Stimulated activated CD4-positive, alpha-beta T cell treated with anti-CD3 and anti-CD28 coated beads, Interleukin-4, amount 100 ng/mL, for 1 hour (primary cell): ENCODE measurements around the gene HYAL3.
"Not testable (repeated sequence)": the region's sequence is repeated elsewhere in the genome, so short reads cannot be mapped to it uniquely, and the experiment has no call there.

Experiments
- DNase-seq: peaks from one replicate; pipeline ENCODE4 v3.0.0-alpha.2; 2020

Gene HYAL3

DNA sequence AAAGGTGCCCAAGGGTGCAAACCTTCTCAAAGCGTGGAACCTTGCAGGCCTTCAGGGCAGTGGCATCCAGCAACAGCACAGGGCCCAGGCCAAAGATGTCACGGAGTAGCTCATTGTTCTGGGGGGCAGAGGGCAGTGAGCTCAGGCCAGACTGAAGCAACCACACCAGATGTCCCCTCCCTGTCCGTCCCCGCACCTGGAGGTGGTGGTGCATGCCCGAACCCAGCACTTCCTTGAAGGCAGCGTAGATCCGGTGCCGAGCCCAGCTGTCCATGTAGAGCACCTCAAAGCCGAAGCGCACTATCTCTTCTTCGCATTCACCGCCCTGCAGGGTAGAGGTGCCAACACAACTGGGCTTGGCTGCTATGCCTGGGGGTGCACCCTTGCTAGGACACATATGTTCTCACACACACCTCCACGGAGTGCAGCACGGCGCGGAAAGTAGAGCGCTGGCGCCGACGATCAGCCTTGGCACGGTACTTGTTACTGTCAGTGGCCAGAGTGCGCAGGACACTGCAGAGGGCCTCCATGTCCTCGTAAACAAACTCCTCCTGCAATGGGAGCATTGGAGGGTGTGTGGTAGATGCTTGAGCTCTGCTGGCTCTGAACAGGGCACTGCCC is 10.7 kb downstream of the HYAL3 start:
- DNase-seq: no peak

DNA sequence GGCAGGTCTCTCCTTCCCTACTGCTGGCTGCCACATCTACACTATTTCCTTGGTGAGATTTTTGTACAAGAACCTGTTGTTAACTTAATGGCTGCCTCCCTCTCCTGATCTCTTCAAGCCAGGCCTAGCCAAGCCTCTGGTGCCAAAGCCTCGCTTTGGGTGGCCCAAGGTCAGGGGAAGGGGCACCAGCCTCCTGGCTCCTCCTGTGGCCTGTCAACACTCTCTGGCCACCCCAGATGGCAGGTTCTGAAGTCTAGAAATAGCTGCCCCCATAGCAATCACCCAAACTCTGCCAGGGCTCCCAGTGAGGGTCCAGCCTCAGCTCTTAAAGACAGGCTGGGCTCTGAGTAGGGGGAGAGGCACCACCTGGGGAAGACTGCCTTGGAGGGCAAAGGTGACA is 11.9 kb downstream of the HYAL3 start:
- no peak for DNase-seq

DNA sequence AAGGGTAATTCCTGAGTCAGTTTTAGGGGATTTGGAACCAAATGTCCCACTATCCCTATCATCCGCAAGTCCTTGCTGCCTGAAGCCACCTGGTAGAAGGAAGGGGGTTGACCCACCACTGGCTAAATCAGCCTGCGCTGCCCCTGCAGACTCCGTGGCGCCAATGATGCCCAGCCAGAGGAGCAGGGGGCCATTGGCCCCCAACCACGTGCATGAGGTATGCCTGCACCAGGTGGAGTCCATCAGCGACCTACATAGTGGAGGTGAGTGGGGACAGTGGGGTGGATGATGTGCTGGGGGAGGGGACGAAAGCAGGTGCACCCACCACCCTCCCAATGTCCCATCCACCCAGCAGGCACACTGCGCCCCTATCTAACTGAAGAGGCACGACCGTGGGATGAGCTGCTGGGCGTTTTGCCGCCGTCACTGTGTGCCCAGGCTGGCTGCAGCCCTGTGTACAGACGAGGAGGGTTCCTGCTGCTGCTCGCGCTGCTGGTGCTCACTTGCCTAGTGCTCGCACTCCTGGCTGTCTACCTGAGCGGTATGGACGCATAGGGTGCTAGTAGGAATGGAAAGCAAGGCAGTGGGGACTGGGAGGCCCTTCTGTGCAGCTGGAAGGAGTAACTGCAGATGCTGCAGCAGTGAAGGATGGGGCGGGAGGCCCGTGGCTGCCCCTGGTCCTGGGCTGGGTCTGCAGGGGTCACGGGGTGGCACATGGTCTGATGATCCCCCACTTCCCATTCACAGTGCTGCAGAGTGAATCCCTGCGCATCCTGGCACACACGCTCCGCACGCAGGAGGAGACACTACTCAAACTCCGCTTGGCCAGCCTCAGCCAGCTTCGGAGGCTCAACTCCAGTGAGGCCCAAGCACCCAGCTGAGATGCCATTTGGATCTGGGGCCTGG is 12.6 kb downstream of the HYAL3 start:
- DNase-seq: no peak

DNA sequence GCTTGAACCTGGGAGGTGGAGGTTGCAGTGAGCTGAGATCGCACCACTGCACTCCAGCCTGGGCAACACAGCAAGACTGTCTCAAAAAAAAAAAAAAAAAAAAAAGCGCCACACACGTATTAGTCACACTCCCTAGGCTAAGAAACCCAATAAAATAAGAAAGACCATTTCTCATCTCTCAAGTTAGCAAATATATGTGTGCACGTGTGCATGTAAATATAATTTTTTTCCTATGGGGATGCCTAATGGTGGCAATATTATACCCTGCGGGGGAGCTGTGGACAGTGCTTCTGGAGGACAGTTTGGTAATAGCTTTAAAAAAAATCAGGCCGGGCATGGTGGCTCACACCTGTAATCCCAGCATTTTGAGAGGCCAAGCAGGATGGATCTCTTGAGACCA is 15.1 kb downstream of the HYAL3 start:
- not testable (repeated sequence) for DNase-seq

DNA sequence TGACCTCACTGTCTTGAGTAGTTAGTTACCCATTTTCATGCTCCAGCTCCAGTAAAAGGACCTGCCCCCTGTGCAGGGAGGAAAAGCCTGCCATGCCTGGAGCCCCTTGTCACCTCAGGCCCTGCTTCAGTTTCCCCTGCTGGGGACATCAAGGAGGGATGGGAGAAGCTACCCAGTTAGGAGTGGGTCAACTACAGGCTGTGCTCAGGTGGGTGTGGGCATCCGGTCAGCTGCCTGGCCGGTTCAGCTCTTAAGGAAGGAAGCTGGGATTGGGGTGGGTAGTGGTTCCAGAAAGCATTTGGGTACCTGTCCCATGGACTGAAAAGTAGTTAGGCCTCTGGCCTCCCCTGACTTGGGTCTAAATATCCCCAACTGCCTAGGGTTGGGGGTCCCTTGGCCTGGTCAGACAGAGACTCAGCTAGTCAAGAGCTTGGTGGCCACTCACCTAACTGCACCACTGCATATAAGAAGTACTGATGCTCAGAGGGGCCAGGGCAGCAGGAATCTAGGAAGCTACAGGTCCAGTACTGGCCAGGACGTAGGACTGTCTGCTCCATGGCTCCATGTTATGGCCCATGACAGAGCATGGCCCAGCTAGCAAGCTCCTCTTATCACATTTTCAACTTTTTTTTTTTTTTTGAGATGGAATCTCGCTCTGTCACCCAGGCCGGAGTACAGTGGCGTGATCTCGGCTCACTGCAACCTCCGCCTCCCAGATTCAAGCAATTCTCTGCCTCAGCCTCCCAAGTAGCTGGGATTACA is 19.8 kb downstream of the HYAL3 start:
- DNase-seq: no peak

DNA sequence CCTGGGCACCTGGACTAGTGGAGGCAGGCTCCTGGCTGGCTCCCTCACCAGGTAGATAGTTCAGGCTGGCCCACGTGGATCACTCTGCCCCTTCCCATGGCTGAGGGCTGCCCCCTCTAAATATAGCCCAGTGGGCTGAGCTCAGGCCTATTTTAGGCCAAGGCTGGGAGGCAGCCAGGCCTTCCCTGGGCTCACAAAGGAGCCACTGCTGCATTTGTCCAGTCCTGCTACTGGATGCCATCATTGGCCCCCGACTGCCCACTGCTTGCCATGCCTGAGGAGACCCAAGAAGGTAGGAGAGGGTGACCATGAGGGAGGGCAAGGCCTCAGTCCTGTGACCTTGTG is 20.4 kb downstream of the HYAL3 start, which contains the start of gene LSMEM2:
TSS of gene LSMEM2 (plus strand) at position 208 of the 345 bp plus-strand sequence. CDS start at position 235, 27 bp downstream.
- no peak for DNase-seq

DNA sequence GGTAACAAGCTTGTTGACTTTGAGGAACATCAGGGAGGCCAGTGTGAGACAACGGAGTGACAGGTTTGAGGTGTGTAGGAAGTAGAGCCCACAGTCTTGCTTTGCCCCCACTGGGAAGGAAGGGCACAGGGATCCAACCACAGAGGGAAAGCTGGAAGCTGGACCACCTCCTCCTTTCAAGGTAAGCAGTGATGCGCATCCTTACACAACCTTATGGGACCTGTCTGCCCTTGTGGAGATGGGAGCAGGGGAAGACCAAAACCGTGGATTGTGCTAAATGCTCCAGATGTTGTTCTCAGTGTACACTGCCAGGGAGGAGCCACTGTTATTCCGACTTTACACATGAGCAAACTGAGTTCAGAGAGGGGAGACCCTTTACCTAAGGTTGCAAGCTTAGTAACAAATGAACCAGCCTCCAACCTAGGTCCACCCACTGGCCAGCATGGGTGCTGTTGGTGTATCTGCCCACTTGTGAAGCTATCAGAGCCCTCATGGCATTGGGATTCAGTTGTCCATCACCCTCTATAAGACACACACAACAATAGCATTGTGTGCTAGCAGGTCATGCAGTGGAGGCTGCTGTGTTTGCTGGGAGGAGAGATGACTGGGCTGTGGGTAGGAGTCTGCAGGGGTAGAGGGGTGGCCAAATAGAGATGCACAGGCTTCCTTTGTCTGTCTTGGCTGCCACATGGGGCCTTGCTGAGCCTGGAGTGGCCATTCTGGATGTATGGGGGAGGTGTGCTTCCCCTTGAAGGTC is 20.9 kb downstream of the HYAL3 start:
- no peak for DNase-seq

DNA sequence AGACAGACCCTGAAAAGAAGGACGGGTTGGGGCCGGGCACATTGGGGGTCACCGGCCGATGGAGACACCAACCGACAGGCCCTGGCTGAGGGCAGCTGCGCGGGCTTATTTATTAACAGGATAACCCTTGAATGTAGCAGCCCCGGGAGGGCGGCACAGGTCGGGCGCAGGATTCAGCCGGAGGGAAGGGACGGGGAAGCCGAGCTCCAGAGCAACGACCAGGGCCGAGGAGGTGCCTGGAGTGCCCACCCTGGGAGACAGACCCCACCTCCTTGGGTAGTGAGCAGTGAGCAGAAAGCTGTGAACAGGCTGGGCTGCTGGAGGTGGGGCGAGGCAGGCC is 22.5 kb downstream of the HYAL3 start:
- DNase-seq: no peak

DNA sequence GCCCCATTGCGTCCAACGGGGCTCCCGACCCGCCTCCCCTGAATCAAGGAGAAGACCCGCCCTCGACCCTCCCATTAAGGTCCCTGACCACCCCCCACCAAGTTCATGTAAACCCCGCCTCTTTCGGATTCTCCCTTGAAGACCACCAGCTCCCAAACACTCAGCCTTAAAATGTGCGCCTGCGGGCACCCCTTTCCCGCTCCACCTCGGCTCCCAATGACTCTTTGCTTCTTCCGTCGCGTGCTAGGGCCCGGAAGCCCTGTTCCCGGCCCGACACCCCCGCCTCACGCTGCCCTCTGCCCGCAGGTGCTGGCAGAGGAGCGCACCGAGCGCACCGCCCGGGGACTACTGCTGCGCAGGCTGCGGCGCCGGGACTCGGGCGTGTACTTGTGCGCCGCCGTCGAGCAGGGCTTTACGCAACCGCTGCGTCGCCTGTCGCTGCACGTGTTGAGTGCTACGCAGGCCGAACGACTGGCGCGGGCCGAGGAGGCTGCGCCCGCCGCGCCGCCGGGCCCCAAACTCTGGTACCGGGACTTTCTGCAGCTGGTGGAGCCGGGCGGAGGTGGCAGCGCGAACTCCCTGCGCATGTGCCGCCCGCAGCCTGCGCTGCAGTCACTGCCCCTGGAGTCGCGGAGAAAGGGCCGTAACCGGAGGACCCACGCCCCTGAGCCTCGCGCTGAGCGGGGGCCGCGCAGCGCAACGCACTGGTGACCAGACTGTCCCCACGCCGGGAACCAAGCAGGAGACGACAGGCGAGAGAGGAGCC is 23.0 kb downstream of the HYAL3 start:
- peak; percentile 46 for DNase-seq

DNA sequence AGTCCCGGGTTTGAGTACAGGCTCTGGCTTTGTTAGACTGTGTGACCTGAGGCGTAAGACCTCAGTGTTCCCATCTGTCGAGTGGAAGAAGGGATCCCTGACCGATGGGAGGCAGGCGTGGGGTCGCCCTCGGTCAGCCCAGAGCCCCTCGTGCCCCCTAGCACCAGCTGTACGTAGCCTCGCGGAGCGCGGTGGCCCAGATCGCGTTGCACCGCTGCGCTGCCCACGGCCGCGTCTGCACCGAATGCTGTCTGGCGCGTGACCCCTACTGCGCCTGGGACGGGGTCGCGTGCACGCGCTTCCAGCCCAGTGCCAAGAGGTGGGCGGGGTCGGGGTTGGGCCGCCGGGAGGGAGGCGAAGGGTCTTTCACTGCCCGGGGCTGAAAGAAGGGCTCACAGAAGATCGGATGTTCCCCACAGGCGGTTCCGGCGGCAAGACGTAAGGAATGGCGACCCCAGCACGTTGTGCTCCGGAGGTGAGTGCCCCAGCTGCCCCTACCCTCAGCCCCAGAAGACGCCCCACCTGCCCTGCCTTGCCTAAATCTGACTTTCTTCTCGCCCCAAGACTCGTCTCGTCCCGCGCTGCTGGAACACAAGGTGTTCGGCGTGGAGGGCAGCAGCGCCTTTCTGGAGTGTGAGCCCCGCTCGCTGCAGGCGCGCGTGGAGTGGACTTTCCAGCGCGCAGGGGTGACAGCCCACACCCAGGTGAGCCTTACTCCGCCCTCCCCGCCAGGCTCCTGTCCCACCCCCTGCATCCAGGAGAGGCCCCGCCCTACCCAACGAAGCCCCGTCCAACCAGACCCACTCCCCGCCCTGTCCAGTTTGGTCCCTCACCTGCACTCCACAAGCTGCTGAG is 23.8 kb downstream of the HYAL3 start:
- DNase-seq: no peak

DNA sequence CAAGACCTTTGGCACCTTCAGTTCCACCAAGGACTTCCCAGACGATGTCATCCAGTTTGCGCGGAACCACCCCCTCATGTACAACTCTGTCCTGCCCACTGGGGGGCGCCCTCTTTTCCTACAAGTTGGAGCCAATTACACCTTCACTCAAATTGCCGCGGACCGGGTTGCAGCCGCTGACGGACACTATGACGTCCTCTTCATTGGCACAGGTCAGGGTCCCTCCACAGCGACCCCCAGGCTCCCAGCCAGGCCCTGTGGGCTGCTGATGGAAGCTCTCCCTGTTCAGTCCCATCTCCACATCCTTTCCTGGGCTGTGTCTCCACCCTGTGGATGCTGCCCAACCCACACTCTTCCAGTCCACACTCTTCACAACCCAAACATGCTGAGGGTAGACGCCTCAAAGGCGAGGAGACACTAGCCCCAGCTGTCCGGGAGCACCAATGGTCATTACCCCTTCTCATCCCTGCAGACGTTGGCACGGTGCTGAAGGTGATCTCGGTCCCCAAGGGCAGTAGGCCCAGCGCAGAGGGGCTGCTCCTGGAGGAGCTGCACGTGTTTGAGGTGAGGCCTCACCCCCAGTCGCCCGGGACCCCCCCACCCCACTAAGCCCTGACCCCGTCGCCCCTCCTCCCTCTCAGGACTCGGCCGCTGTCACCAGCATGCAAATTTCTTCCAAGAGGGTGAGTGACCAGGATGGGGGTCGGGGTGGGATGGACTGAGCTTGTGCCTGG is 24.7 kb downstream of the HYAL3 start:
- peak; percentile 78 for DNase-seq

DNA sequence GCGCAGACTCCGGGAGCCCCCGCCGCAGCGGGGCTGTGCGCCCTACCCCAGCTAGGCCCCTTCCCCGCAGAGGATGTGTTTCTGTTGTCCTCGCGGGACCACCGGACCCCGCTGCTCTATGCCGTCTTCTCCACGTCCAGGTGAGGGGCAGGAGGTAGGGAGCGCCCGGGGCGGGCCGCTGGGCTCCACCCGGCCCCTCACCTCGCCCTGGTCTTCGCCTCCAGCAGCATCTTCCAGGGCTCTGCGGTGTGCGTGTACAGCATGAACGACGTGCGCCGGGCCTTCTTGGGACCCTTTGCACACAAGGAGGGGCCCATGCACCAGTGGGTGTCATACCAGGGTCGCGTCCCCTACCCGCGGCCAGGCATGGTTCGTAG is 25.5 kb downstream of the HYAL3 start:
- DNase-seq: no peak

DNA sequence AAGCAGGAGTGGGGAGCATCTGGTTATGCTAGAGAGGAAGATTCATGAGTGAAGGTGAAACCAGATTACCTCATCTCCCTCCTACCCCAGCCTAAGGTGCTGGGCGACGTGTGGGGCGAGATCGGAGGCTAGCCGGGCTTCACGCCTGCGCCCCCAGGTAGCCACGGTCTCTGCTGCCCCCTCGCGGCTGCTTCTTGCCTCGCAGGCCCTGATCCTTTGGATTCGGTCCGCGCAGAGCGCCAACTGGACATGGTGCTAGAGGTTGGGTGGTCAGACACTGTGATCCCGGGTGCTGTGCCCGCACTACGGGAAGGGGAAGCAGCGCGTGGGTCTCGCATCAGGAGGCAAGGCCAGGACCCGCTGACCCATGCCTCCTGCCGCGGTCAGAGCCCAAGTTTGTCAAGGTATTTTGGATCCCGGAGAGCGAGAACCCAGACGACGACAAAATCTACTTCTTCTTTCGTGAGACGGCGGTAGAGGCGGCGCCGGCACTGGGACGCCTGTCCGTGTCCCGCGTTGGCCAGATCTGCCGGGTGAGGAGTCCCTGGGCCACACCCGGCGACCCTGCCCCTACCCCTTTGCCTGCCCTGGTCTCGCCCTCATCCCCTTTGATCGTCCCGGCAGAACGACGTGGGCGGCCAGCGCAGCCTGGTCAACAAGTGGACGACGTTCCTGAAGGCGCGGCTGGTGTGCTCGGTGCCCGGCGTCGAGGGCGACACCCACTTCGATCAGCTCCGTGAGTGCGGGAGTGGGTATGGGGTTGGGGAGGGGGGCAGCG is 26.1 kb downstream of the HYAL3 start:
- DNase-seq: peak; percentile 90

DNA sequence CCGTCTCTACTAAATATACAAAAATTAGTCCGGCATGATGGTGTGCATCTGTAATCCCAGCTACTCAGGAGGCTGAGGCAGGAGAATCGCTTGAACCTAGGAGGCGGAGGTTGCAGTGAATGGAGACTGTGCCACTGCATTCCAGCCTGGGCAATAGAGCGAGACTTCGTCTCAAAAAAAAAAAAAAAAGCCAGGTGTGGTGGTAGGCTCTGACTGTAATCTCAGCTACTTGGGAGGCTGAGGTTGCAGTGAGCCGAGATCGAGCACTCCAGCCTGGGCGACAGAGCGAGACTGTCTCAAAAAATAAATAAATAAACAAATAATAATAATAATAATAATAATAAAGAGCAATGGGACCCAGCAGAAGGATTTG is 26.7 kb downstream of the HYAL3 start:
- DNase-seq: not testable (repeated sequence)

DNA sequence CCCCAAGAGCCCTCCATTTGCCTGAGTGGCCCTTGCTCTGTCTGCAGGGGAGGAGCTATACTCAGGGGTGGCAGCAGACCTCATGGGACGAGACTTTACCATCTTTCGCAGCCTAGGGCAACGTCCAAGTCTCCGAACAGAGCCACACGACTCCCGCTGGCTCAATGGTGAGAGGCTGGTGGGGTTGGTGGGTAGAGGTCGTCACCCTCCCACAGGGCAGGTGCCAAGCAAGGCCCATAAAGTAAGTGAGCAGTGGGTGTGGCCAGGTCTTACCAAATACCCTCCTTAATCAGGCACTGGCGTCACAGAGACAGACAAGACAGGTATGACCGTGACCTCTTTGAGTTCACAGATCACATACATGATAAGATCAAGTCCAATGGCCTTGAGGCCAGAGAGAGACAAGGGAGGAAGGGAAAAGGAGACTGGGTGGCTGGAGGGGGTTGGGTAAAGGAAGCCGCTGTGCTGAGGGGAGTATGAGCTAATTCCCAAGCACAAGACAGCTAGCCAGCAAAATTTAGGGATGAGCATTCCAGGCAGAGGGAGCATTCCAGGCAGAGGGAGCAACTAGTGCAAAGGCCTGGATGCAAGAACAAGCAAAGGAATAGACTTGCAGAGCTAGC is 27.8 kb downstream of the HYAL3 start:
- no peak for DNase-seq

DNA sequence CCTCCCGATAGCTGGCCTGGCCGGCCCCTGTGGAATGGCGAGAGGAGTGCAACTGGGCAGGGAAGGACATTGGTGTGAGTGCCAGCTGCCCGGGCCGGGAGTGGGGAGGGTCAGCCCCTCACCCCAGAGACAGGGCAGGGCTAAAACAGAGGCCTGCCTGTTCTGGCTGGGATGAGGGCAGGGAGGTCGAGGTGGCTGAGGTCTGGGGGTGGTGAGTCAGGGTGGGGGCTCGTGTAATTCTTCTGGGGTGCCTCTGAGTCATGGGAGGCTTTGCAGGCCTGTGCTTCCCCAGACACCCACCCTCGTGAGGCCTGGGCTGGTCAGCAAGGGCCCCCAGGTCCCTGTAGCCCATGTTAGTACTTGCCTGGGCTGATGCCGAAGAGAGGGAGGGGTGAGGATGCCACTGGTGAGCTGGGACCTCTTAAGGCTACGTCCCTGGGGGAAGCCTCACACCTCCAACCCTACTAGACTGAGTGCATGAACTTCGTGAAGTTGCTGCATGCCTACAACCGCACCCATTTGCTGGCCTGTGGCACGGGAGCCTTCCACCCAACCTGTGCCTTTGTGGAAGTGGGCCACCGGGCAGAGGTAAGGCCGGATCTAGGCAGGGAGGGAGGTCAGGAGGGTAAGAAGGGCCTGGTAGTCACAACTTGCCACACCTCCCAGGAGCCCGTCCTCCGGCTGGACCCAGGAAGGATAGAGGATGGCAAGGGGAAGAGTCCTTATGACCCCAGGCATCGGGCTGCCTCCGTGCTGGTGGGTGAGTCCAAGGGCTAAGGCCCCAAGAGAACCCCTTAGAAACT is 28.6 kb downstream of the HYAL3 start:
- DNase-seq: no peak

DNA sequence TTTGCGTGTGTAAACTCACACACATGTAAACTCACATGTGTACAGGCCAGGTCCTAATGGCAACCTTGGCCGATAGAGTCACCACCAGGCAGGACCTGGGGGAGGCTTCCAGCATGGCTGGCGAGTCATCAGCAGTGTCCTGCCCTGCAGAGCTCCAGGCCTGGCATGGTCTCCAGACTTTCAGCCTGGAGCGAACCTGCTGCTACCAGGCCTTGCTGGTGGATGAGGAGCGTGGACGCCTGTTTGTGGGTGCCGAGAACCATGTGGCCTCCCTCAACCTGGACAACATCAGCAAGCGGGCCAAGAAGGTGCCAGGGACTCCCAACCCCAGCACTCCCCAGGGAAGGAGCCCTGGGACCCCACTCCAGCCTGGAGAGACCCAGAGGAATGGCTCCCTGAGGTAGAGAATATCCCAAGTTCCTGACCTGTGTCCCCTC is 29.2 kb downstream of the HYAL3 start:
- DNase-seq: no peak

DNA sequence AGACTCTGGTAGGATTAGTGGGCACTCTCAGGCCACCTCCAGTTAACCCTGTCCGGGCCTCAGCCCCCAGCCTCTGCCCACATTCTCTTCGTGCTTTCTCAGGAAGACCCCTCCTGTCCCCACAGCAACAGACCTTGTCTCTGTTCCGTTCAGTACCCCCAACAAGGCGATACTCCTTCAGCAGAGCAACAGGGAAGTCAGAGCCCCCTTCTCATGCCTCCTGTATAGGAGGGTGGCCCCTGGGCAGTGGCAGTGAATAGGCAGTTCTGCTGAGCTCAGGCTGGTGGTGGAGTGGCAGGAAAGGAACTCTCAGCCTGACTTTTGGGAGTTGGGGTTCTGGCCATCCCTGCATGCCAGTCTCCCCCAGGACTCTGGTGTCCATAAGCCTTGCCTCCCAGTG is 29.7 kb downstream of the HYAL3 start:
- no peak for DNase-seq
